HepG2 (cell line): Measurements from ENCODE around the gene TULP4. TPM values are rescaled to one million over a fixed set of nuclear protein-coding genes. Genes with fewer than 3 reads are reported as not detected.

Source experiments
- ARID2 ChIP-seq: sonication (generic); formaldehyde crosslinking; IDR thresholded peaks from 2 replicates; pipeline ENCODE4 v1.8.1; 2022; ENCODE audit warnings: mild to moderate bottlenecking, missing genetic modification reagents, borderline replicate concordance
- ATF6 ChIP-seq: sonication (generic); formaldehyde crosslinking; conservative IDR thresholded peaks from 2 replicates; pipeline ENCODE4 v1.4.0; 2020; ENCODE audit warnings: missing genetic modification reagents
- ESRRA ChIP-seq: sonication (generic); formaldehyde crosslinking; IDR thresholded peaks from 2 replicates; pipeline ENCODE4 v1.5.1; 2020; ENCODE audit warnings: mild to moderate bottlenecking, low read depth, missing genetic modification reagents
- FIP1L1 ChIP-seq: fragments of 200-400 bp; formaldehyde crosslinking; IDR thresholded peaks from 2 replicates; pipeline ENCODE4 v1.6.1; 2018; ENCODE audit warnings: low read depth, mild to moderate bottlenecking, low read length, moderate library complexity, borderline replicate concordance; ENCODE audit not compliant: insufficient read depth
- NKX3-1 ChIP-seq: sonication (generic); formaldehyde crosslinking; IDR thresholded peaks from 2 replicates; pipeline ENCODE4 v1.5.0; 2020; ENCODE audit warnings: missing genetic modification reagents
- PAX8 ChIP-seq: sonication (generic); formaldehyde crosslinking; IDR thresholded peaks from 2 replicates; pipeline ENCODE4 v1.8.0; 2022; ENCODE audit warnings: mild to moderate bottlenecking, missing genetic modification reagents, borderline replicate concordance
- RAD21 ChIP-seq: fragments of 450-650 bp; formaldehyde crosslinking; IDR thresholded peaks from 2 replicates; pipeline ENCODE4 v1.5.0; 2020; ENCODE audit warnings: mild to moderate bottlenecking
- SRSF4 ChIP-seq: fragments of 200-400 bp; formaldehyde crosslinking; IDR thresholded peaks from one replicate; pipeline ENCODE4 v1.6.1; 2018; ENCODE audit warnings: mild to moderate bottlenecking, low read depth, low read length, moderate library complexity; ENCODE audit not compliant: poor library complexity, severe bottlenecking
- SUZ12 ChIP-seq: fragments of 150-350 bp; IDR thresholded peaks from 2 replicates; pipeline ENCODE4 v1.6.1; 2014; ENCODE audit warnings: low read depth, low read length
- ZNF3 ChIP-seq: IDR thresholded peaks from 2 replicates; pipeline ENCODE4 v1.7.0; 2017; ENCODE audit warnings: inconsistent platforms
- ZNF496 ChIP-seq: sonication (generic); formaldehyde crosslinking; IDR thresholded peaks from 2 replicates; pipeline ENCODE4 v1.8.1; 2023; ENCODE audit warnings: mild to moderate bottlenecking, moderate library complexity, missing genetic modification reagents; ENCODE audit not compliant: insufficient replicate concordance
- ZNF782 ChIP-seq: sonication (generic); formaldehyde crosslinking; IDR thresholded peaks from 2 replicates; pipeline ENCODE4 v1.4.0; 2020; ENCODE audit warnings: missing genetic modification reagents, mild to moderate bottlenecking, borderline replicate concordance
- ZNF841 ChIP-seq: sonication (generic); formaldehyde crosslinking; IDR thresholded peaks from 2 replicates; pipeline ENCODE4 v1.8.1; 2023; ENCODE audit warnings: missing genetic modification reagents, borderline replicate concordance
- ZSCAN20 ChIP-seq: sonication (generic); formaldehyde crosslinking; IDR thresholded peaks from 2 replicates; pipeline ENCODE4 v1.4.0; 2020; ENCODE audit warnings: missing genetic modification reagents, mild to moderate bottlenecking, borderline replicate concordance
- polyA plus RNA-seq, 8 experiments: library from polyadenylated mRNA; depleted of rRNA in 3 of 8; stranded (reverse) in 7 of 8; unstranded in 1 of 8; fragments of >200 nt; fragmentation: Illumina TruSeq in 4 of 8; extraction: Trizol in 4 of 8; gene quantifications; 2 replicates each; pipeline versions ENCODE4 v1.2.1 to v1.2.3, GENCODE V29; 2011 to 2016; ENCODE audit warnings: low read depth in 4 of 8, missing spikeins in 1 of 8, mixed read lengths in 1 of 8; ENCODE audit not compliant: insufficient read depth in 1 of 8
- total RNA-seq, 5 experiments: library from RNA; depleted of rRNA; stranded (reverse); fragments of >200 nt; fragmentation: Illumina TruSeq; extraction: Trizol; gene quantifications; 2 replicates each; pipeline ENCODE4 v1.2.3, GENCODE V29; 2016; ENCODE audit warnings: low read depth in 1 of 5
- TF ChIP-seq, protein P1 (sequence below): sonication (generic); formaldehyde crosslinking; IDR thresholded peaks from 2 replicates; pipeline ENCODE4 v1.5.0; 2020; ENCODE audit warnings: mild to moderate bottlenecking, missing genetic modification reagents
- TF ChIP-seq, protein P2 (sequence below): sonication (generic); formaldehyde crosslinking; IDR thresholded peaks from 2 replicates; pipeline ENCODE4 v1.8.0; 2022; ENCODE audit warnings: missing genetic modification reagents, mild to moderate bottlenecking, inconsistent platforms, borderline replicate concordance
- TF ChIP-seq, protein P3 (sequence below): sonication (generic); formaldehyde crosslinking; IDR thresholded peaks from 2 replicates; pipeline ENCODE4 v1.4.0; 2020; ENCODE audit warnings: mild to moderate bottlenecking, missing genetic modification reagents

TULP4 gene
- total and polyA plus RNA-seq, 2 of the 13 experiments (the other 11 are each of a cell fraction or from before 2014, with no cell fraction given) = 21.1 to 122 TPM

GRCh38 chr6:158556113-158556512, 243.8 kb downstream of the TULP4 start (continued):
- TF ChIP-seq, protein P1, sequence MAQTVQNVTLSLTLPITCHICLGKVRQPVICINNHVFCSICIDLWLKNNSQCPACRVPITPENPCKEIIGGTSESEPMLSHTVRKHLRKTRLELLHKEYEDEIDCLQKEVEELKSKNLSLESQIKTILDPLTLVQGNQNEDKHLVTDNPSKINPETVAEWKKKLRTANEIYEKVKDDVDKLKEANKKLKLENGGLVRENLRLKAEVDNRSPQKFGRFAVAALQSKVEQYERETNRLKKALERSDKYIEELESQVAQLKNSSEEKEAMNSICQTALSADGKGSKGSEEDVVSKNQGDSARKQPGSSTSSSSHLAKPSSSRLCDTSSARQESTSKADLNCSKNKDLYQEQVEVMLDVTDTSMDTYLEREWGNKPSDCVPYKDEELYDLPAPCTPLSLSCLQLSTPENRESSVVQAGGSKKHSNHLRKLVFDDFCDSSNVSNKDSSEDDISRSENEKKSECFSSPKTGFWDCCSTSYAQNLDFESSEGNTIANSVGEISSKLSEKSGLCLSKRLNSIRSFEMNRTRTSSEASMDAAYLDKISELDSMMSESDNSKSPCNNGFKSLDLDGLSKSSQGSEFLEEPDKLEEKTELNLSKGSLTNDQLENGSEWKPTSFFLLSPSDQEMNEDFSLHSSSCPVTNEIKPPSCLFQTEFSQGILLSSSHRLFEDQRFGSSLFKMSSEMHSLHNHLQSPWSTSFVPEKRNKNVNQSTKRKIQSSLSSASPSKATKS (CRISPR knock-in tag) = no peak
- 0 out of 2 replicates have a peak, but pooled peaks have one; percentile 13 for TF ChIP-seq PAX8 (CRISPR knock-in tag)
- TF ChIP-seq NKX3-1 (CRISPR knock-in tag) = 0 out of 2 replicates have a peak, but pooled peaks have one; percentile 53
- TF ChIP-seq ATF6 = no peak
- TF ChIP-seq, protein P2, sequence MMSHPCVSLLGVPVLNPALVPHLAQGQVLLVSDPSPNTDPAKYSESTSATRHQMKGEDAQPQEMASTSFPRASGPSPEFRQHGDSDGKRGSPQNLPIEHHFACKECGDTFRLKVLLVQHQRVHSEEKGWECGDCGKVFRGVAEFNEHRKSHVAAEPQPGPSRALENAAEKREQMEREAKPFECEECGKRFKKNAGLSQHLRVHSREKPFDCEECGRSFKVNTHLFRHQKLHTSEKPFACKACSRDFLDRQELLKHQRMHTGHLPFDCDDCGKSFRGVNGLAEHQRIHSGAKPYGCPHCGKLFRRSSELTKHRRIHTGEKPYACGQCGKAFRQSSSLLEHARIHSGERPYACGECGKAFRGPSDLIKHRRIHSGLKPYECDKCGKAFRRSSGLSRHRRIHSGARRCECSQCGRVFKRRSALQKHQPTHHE (CRISPR knock-in tag) = 0 out of 2 replicates have a peak, but pooled peaks have one; percentile 15
- TF ChIP-seq ZNF841 (CRISPR knock-in tag) = no peak
- TF ChIP-seq ARID2 (CRISPR knock-in tag) = peak; percentile 15; the same call in 1 of the 2 replicates
- 0 out of 2 replicates have a peak, but pooled peaks have one; percentile 5 for TF ChIP-seq ZNF3 (CRISPR knock-in tag)
- no peak for TF ChIP-seq SRSF4
- no peak for TF ChIP-seq ESRRA (CRISPR knock-in tag)
- TF ChIP-seq FIP1L1 = no peak
- no peak for TF ChIP-seq RAD21 (CRISPR knock-in tag)
- 0 out of 2 replicates have a peak, but pooled peaks have one; percentile 40 for TF ChIP-seq ZSCAN20 (CRISPR knock-in tag)
- no peak for TF ChIP-seq ZNF782
- TF ChIP-seq, protein P3, sequence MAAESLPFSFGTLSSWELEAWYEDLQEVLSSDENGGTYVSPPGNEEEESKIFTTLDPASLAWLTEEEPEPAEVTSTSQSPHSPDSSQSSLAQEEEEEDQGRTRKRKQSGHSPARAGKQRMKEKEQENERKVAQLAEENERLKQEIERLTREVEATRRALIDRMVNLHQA = no peak
- TF ChIP-seq SUZ12 = no peak
- TF ChIP-seq ZNF496 = no peak
